ENCODE results near the gene CBX3. TPM values are rescaled to one million over a fixed set of nuclear protein-coding genes. Genes with fewer than 3 reads are reported as not detected.
"Not testable (repeated sequence)": the region's sequence is repeated elsewhere in the genome, so short reads cannot be mapped to it uniquely, and the experiment has no call there.

The CBX3 gene
- total RNA-seq (100 to 1,000 TPM in 1 of 2 donors, 10 to 100 TPM in 1; 92.2 to 107 TPM), polyA plus RNA-seq (ENCODE audit: insufficient read length in 6 of 6) (100 to 1,000 TPM; 262 to 313 (median 281) TPM)
- long read RNA-seq, donor 1, transcript CBX3-202 (6 exons, 1,857 nt), result major isoform, 123 of 201 reads
- long read RNA-seq, donor 1, transcript CBX3-206 (3 exons, 860 nt), result minor isoform, 30 of 201 reads
- long read RNA-seq, donor 1, partial matches to known transcripts, result 42 of 201 reads
- long read RNA-seq, donor 1, other reads (novel, unspliced or antisense), result 0 of 201 reads
- long read RNA-seq, donor 2, transcript CBX3-206 (3 exons, 860 nt), result minor isoform, 25 of 222 reads
- long read RNA-seq, donor 2, transcript CBX3-201 (6 exons, 2,128 nt), result minor isoform, 8 of 222 reads
- long read RNA-seq, donor 2, transcript CBX3-202 (6 exons, 1,857 nt), result major isoform, 93 of 222 reads
- long read RNA-seq, donor 2, partial matches to known transcripts, result 94 of 222 reads
- long read RNA-seq, donor 2, other reads (novel, unspliced or antisense), result 0 of 222 reads
- long read RNA-seq, donor 3, transcript CBX3-206 (3 exons, 860 nt), result minor isoform, 32 of 215 reads
- long read RNA-seq, donor 3, transcript CBX3-202 (6 exons, 1,857 nt), result major isoform, 136 of 215 reads
- long read RNA-seq, donor 3, transcript CBX3-201 (6 exons, 2,128 nt), result minor isoform, 8 of 215 reads
- long read RNA-seq, donor 3, partial matches to known transcripts, result 36 of 215 reads
- long read RNA-seq, donor 3, other reads (novel, unspliced or antisense), result 0 of 215 reads
- long read RNA-seq, donor 4, partial matches to known transcripts, result 6 of 11 reads
- long read RNA-seq, donor 4, other reads (novel, unspliced or antisense), result 3 of 11 reads
- long read RNA-seq, donor 5, transcript CBX3-206 (3 exons, 860 nt), result minor isoform, 24 of 153 reads
- long read RNA-seq, donor 5, transcript CBX3-202 (6 exons, 1,857 nt), result major isoform, 83 of 153 reads
- long read RNA-seq, donor 5, partial matches to known transcripts, result 41 of 153 reads
- long read RNA-seq, donor 5, other reads (novel, unspliced or antisense), result 0 of 153 reads
- long read RNA-seq, donor 6, transcript CBX3-206 (3 exons, 860 nt), result minor isoform, 30 of 282 reads
- long read RNA-seq, donor 6, transcript CBX3-202 (6 exons, 1,857 nt), result major isoform, 128 of 282 reads
- long read RNA-seq, donor 6, partial matches to known transcripts, result 109 of 282 reads
- long read RNA-seq, donor 6, other reads (novel, unspliced or antisense), result 7 of 282 reads
- long read RNA-seq, donor 7, transcript CBX3-202 (6 exons, 1,857 nt), result major isoform, 55 of 100 reads
- long read RNA-seq, donor 7, transcript CBX3-206 (3 exons, 860 nt), result minor isoform, 11 of 100 reads
- long read RNA-seq, donor 7, partial matches to known transcripts, result 30 of 100 reads
- long read RNA-seq, donor 7, other reads (novel, unspliced or antisense), result 0 of 100 reads
- long read RNA-seq, donor 8, transcript CBX3-206 (3 exons, 860 nt), result minor isoform, 14 of 164 reads
- long read RNA-seq, donor 8, transcript CBX3-202 (6 exons, 1,857 nt), result major isoform, 94 of 164 reads
- long read RNA-seq, donor 8, partial matches to known transcripts, result 50 of 164 reads
- long read RNA-seq, donor 8, other reads (novel, unspliced or antisense), result 0 of 164 reads
- long read RNA-seq, donor 9, result 0 reads
- long read RNA-seq, donor 10, partial matches to known transcripts, result 4 of 4 reads
- long read RNA-seq, donor 10, other reads (novel, unspliced or antisense), result 0 of 4 reads
- long read RNA-seq, donor 11, transcript CBX3-201 (6 exons, 2,128 nt), result minor isoform, 8 of 129 reads
- long read RNA-seq, donor 11, transcript CBX3-206 (3 exons, 860 nt), result minor isoform, 21 of 129 reads
- long read RNA-seq, donor 11, transcript CBX3-202 (6 exons, 1,857 nt), result major isoform, 61 of 129 reads
- long read RNA-seq, donor 11, partial matches to known transcripts, result 31 of 129 reads
- long read RNA-seq, donor 11, other reads (novel, unspliced or antisense), result 0 of 129 reads
- long read RNA-seq, donor 12, transcript CBX3-202 (6 exons, 1,857 nt), result major isoform, 55 of 109 reads
- long read RNA-seq, donor 12, transcript CBX3-206 (3 exons, 860 nt), result minor isoform, 24 of 109 reads
- long read RNA-seq, donor 12, partial matches to known transcripts, result 19 of 109 reads
- long read RNA-seq, donor 12, other reads (novel, unspliced or antisense), result 5 of 109 reads

GRCh38 chr7:26201247-26202018 is at the start of gene CBX3:
Gene CBX3, plus strand, starts transcription at chr7:26201745. Its CDS starts 1,254 bp downstream, at chr7:26202999.
- TF ChIP-seq, protein P1, sequence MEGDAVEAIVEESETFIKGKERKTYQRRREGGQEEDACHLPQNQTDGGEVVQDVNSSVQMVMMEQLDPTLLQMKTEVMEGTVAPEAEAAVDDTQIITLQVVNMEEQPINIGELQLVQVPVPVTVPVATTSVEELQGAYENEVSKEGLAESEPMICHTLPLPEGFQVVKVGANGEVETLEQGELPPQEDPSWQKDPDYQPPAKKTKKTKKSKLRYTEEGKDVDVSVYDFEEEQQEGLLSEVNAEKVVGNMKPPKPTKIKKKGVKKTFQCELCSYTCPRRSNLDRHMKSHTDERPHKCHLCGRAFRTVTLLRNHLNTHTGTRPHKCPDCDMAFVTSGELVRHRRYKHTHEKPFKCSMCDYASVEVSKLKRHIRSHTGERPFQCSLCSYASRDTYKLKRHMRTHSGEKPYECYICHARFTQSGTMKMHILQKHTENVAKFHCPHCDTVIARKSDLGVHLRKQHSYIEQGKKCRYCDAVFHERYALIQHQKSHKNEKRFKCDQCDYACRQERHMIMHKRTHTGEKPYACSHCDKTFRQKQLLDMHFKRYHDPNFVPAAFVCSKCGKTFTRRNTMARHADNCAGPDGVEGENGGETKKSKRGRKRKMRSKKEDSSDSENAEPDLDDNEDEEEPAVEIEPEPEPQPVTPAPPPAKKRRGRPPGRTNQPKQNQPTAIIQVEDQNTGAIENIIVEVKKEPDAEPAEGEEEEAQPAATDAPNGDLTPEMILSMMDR (IDR thresholded peaks at IDR 0.05), result no peak
- Histone ChIP-seq H3K9me3 (no peaks in the 10 kb centered on the region), H3K27me3 (no peaks in the 10 kb centered on the region), H3K4me3 (peak within 1 kb of the TSS; percentile 93), H3K4me1 (peaks cover 30 to 49% of the 10 kb centered on the region in 2 donors), H3K27ac (peak within 1 kb of the TSS; percentile 98 to 100), H3K36me3 (peaks cover 0 to 15% of the 10 kb centered on the region in 2 donors)
- DNase-seq (peak in 3 of 4 donors; percentile 93 to 94 (median 93)), ATAC-seq (peak; percentile 70)
- intact Hi-C loops (cut with DNase I), result no loop called here

DNA sequence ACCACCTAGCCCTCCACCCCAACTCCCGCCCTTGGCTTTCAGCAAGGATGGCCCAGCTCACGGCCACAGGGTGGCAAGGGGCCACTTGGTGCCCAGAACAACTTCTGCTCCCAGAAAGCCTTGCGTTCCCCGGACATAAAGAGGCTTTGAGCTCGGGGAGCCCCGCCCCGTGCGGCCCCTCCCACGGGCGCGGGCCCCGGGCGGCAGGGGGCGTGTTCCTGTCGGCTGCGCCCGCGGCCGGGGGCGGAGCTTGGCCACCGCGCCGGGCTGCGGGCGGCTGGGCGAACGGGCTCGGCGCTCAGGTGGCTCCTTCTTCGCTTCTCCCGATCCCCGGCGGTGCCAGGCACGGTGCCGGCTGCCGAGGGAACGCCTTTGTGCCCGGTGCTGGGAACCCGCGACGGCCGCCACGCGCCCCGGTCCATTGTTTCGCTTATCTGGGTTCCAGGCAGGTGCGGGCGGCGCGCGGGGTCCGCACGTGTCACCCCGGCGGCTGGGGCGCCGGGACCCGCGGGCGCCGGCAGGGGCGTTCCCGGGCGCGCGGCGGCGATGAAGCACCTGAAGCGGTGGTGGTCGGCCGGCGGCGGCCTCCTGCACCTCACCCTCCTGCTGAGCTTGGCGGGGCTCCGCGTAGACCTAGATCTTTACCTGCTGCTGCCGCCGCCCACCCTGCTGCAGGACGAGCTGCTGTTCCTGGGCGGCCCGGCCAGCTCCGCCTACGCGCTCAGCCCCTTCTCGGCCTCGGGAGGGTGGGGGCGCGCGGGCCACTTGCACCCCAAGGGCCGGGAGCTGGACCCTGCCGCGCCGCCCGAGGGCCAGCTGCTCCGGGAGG is 49.4 kb upstream of the CBX3 start, which contains the start of gene NFE2L3:
Gene NFE2L3, plus strand, starts transcription at position 246 of the 829 bp plus-strand sequence. Its CDS starts 301 bp downstream, at position 547.
- H3K27ac ChIP-seq, result peak within 1 kb of the TSS in 1 of 2 donors; percentile 50
- peaks cover 12 to 48% of the 10 kb centered on the region in 2 donors for H3K4me1 ChIP-seq
- H3K27me3 ChIP-seq, result peaks cover 0 to 18% of the 10 kb centered on the region in 2 donors
- ATAC-seq (peak; percentile 92), DNase-seq (peak in 3 of 4 donors; percentile 79 to 95 (median 85))
- no peaks in the 10 kb centered on the region for H3K36me3 ChIP-seq
- H3K4me3 ChIP-seq, result peak within 1 kb of the TSS; percentile 49 to 61
- TF ChIP-seq, protein P1 (IDR thresholded peaks at IDR 0.05), result peak in 1 of 2 donors; percentile 12
- intact Hi-C loops (cut with DNase I), result no loop called here
- no peaks in the 10 kb centered on the region for H3K9me3 ChIP-seq

GRCh38 chr7:26152782-26153240 is 48.7 kb upstream of the CBX3 start:
- DNase-seq, result peak in 1 of 4 donors; percentile 81
- H3K27me3 ChIP-seq, result peaks cover 0 to 18% of the 10 kb centered on the region in 2 donors
- H3K36me3 ChIP-seq; H3K9me3 ChIP-seq; ATAC-seq; intact Hi-C loops (cut with DNase I): not testable (repeated sequence)
- H3K27ac ChIP-seq, result peak overlapping the region in 1 of 2 donors; percentile 50
- H3K4me3 ChIP-seq, result peak overlapping the region; percentile 49 to 61
- H3K4me1 ChIP-seq, result peaks cover 12 to 50% of the 10 kb centered on the region in 2 donors

Measured in left lung (tissue), 14 donors.